ENCODE measurements around the gene GSDME.

Gene GSDME

DNA sequence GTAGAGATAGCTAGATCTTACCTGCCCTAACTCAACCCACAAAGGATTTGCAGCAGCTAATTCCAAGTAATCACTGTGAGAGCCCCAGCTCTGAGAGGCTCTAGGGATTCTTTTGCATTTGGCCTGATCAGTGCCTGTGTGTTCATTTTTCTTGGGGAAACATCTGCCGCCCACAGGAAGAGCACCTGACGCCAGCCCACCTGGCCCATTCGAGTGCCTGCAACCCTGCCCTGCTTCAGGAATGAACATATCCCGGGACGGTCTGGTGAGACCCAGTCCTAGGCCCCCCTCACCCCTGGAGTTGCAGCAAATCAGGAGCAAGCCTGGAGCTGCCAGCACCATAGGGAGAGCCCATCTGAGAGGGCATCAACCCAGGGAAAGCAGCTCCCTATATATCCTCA is 38.8 kb downstream of the GSDME start:
- H3K4me3 ChIP-seq (replicated peaks in 1 of 2; ENCODE audit: low read depth in 2 of 2, low read length in 2 of 2): no peak overlapping the region
- TF ChIP-seq, protein P1, sequence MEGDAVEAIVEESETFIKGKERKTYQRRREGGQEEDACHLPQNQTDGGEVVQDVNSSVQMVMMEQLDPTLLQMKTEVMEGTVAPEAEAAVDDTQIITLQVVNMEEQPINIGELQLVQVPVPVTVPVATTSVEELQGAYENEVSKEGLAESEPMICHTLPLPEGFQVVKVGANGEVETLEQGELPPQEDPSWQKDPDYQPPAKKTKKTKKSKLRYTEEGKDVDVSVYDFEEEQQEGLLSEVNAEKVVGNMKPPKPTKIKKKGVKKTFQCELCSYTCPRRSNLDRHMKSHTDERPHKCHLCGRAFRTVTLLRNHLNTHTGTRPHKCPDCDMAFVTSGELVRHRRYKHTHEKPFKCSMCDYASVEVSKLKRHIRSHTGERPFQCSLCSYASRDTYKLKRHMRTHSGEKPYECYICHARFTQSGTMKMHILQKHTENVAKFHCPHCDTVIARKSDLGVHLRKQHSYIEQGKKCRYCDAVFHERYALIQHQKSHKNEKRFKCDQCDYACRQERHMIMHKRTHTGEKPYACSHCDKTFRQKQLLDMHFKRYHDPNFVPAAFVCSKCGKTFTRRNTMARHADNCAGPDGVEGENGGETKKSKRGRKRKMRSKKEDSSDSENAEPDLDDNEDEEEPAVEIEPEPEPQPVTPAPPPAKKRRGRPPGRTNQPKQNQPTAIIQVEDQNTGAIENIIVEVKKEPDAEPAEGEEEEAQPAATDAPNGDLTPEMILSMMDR (IDR thresholded peaks at IDR 0.05; ENCODE audit: low read depth, low read length): no peak
- DNase-seq (ENCODE audit: low read depth in 2 of 2): no peak

DNA sequence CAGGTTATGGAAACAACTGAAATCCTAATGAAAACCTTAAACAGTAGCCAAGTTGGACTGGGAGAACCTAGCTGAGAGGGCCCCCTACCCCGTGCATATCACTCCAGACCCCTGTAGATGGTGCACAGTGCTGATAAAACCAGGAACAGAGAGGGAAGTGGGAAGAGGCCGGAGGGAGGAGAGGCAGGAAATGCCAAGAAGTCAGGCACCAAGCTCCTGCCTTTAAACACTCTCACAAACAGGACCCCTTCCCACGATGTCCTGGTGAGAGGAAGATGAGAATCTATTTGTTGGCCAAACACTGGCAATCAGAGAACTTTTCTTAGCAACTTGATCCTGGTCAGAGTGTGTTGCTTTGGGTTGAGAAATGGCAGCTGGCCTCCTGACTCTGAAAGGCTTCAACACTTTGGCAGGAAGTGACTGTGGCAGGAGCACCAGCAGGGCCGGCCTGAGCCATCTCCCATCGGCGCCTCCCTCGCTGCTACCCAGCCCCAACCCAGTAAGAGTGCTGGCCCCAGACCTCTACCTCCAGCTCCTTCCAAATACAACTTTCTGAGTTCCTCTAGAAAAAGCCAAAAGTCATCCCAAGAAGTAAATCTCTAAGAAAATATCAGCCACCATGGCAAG is 39.5 kb downstream of the GSDME start:
- DNase-seq (ENCODE audit: low read depth in 2 of 2): peak in 1 of 2 donors; percentile 44
- H3K4me3 ChIP-seq (replicated peaks in 1 of 2; ENCODE audit: low read depth in 2 of 2, low read length in 2 of 2): no peak overlapping the region
- TF ChIP-seq, protein P1 (IDR thresholded peaks at IDR 0.05; ENCODE audit: low read depth, low read length): no peak

DNA sequence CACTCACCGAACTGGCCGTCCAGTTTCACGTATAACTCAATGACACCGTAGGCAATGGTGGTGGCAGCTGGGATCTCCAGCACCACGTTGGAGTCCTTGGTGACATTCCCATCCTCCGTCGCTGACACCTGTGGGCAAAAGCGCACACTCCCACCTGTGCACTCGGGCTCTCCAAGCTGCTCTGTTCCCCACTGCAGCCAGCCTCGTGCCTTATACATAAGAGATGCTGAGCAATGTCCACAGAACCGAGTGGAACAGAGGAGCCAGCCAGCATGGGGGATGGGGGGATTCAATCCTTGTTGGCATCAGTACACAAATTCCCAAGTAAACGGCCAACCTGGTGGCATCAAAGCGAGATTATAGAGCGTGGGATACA is 40.0 kb downstream of the GSDME start:
- H3K4me3 ChIP-seq (replicated peaks in 1 of 2; ENCODE audit: low read depth in 2 of 2, low read length in 2 of 2): no peak overlapping the region
- no peak for DNase-seq (ENCODE audit: low read depth in 2 of 2)
- TF ChIP-seq, protein P1 (IDR thresholded peaks at IDR 0.05; ENCODE audit: low read depth, low read length): no peak

DNA sequence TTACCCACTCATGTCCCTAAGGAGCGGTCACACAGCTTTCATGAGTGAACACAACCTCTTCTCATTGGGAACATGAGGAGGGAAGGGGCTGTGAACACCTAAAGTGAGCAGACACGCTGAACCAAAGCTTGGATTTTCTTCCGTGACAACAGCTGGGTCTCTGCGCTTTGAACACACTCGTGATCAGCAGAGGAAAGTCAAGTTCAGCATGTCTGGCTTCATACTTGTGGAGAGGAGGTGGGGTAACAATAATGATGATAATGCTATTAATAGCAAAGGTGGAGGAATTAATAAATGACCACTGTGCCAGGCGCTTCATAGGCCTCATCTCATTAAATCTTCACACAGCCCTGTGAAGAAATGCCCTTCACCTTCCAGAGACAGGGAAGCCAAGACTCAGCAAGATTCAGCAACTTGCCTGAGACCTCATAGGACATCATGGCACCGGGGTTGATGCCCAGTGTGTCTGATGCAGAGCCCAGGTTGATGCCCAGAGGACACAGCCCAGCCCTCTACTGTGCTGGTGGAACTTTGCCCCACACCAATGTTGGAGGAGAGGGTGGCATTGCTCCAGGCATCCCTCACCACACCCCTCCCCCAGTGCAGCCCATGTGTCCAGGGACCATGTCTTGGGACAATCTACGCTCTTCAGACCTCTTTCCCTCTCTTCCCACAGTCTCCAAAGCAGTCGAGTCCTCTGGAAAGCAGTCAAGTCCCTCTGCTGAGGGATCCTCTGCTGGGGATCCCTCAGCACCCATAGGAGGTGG is 40.6 kb downstream of the GSDME start:
- no peak for DNase-seq (ENCODE audit: low read depth in 2 of 2)

DNA sequence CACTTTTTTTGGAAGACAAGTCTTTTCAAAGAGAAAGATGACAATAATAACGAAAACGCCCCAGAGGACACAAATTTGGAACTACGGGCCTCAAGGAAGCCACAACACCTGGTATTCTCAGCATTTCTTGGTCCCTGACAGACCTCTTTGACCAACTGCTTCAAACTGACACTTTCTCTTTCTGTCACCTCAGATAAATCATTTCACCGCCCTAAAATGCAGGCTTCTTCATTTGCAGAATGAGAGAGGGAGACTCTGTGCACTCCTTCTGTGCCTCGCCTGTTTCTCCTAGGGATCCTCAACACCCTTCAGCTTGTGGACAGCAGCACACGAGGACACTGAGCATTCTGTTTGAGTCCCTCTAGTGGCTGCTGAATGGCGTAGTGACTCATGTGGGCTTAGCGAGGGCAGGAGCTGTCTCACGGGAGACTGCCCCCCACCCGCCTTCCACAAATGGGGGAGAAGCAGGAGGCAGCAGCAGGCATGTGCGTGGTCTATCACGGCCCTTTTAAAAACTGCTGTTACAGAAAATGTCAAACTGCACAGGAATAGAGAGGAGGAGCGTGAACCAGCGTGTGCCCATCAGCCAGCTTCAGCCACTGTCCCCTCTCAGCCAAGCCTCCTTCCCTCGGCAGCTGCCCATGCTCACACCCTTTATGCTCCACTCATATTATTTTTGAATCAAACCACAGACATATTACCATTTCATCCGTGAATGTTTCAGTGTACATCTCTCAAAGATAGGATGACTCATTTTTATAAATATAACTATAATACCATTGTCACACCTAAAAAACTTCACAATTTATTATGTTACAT is 41.4 kb downstream of the GSDME start:
- no peak overlapping the region for H3K4me3 ChIP-seq (replicated peaks in 1 of 2; ENCODE audit: low read depth in 2 of 2, low read length in 2 of 2)
- TF ChIP-seq, protein P1 (IDR thresholded peaks at IDR 0.05; ENCODE audit: low read depth, low read length): peak; percentile 49
- peak; percentile 54 for DNase-seq (ENCODE audit: low read depth in 2 of 2)

More for the DNA sequence above, 40.6 kb downstream of the GSDME start:
- TF ChIP-seq, protein P1 (IDR thresholded peaks at IDR 0.05; ENCODE audit: low read depth, low read length): no peak
- no peak overlapping the region for H3K4me3 ChIP-seq (replicated peaks in 1 of 2; ENCODE audit: low read depth in 2 of 2, low read length in 2 of 2)

DNA sequence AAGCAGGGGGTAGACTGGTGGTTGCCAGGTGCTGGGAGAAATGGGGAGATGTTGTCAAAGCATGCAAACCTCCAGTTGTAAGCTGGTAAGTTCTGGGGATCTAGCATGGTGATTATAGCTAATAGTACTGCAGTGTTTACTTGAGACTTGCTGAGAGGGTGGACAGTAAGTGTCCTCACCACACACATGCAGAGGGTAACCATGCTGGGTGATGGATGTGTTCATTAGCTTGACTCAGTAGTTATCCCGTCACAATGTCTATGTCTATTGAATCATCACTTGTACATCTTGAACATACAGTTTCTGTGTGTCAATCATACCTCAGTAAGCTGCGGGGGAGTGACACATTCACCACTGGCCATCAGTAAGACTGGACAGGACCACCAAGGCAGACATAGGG is 42.1 kb downstream of the GSDME start:
- TF ChIP-seq, protein P1 (IDR thresholded peaks at IDR 0.05; ENCODE audit: low read depth, low read length): no peak
- no peak for DNase-seq (ENCODE audit: low read depth in 2 of 2)
- no peak overlapping the region for H3K4me3 ChIP-seq (replicated peaks in 1 of 2; ENCODE audit: low read depth in 2 of 2, low read length in 2 of 2)

Data from cardiac fibroblast (primary cell).